Measurements from ENCODE around the gene DEDD2. TPM values are rescaled to one million over a fixed set of nuclear protein-coding genes. Genes with fewer than 3 reads are reported as not detected.

DEDD2 gene
- total RNA-seq, 1 donor from 2014 or later, result 30.2 TPM

DNA sequence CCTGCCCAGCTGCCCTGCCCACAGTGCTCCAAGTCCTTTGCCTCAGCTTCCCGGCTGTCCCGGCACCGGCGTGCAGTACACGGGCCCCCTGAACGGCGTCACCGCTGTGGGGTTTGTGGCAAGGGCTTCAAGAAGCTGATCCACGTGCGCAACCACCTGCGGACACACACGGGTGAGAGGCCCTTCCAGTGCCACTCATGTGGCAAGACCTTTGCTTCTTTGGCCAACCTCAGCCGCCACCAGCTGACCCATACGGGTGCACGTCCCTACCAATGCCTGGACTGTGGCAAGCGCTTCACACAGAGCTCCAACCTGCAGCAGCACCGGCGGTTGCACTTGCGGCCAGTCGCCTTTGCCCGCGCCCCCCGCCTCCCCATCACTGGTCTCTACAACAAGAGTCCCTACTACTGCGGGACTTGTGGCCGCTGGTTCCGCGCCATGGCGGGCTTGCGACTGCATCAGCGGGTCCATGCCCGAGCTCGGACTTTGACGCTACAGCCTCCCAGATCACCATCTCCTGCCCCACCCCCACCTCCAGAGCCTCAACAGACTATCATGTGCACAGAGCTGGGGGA lies 8.3 kb upstream of the DEDD2 start:
- H3K4me3 ChIP-seq, result no peak overlapping the region
- no peak for DNase-seq (ENCODE audit: low spot score in 2 of 2)
- intact Hi-C loops (cut with DNase I), result no loop called here
- H3K27me3 ChIP-seq, result no peaks in the 10 kb centered on the region
- TF ChIP-seq, protein P1, sequence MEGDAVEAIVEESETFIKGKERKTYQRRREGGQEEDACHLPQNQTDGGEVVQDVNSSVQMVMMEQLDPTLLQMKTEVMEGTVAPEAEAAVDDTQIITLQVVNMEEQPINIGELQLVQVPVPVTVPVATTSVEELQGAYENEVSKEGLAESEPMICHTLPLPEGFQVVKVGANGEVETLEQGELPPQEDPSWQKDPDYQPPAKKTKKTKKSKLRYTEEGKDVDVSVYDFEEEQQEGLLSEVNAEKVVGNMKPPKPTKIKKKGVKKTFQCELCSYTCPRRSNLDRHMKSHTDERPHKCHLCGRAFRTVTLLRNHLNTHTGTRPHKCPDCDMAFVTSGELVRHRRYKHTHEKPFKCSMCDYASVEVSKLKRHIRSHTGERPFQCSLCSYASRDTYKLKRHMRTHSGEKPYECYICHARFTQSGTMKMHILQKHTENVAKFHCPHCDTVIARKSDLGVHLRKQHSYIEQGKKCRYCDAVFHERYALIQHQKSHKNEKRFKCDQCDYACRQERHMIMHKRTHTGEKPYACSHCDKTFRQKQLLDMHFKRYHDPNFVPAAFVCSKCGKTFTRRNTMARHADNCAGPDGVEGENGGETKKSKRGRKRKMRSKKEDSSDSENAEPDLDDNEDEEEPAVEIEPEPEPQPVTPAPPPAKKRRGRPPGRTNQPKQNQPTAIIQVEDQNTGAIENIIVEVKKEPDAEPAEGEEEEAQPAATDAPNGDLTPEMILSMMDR (IDR thresholded peaks at IDR 0.05), result no peak
- no peak overlapping the region for H3K27ac ChIP-seq
- H3K36me3 ChIP-seq, result peaks cover 52 to 61% of the 10 kb centered on the region in 2 donors
- peaks cover 0 to 5% of the 10 kb centered on the region in 2 donors for H3K4me1 ChIP-seq
- H3K9me3 ChIP-seq, result no peaks in the 10 kb centered on the region

DNA sequence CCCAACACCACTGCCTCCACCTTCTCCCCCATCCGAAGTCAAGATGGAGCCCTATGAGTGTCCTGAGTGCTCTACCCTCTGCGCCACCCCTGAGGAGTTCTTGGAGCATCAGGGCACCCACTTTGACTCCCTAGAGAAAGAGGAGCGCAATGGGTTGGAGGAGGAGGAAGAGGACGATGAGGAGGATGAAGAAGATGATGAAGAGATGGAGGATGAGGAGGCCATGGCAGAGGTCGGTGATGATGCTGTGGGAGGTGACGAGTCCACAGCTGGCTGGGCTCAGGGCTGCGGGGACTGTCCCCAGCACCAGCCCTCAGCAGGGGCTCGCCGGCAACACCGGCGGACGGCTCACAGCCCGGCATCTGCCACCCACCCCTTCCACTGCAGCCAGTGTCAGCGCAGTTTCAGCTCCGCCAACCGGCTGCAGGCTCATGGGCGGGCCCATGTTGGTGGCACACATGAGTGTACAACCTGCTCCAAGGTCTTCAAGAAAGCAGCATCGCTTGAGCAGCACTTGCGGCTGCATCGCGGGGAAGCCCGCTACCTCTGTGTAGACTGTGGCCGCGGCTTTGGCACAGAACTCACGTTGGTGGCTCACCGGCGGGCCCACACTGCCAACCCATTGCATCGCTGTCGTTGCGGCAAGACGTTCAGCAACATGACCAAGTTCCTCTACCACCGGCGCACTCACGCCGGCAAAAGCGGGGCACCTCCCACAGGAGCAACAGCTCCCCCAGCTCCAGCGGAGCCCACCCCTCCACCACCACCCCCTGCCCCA lies 7.7 kb upstream of the DEDD2 start:
- TF ChIP-seq, protein P1 (IDR thresholded peaks at IDR 0.05), result no peak
- H3K4me1 ChIP-seq, result peaks cover 0 to 9% of the 10 kb centered on the region in 2 donors
- peaks cover 47 to 56% of the 10 kb centered on the region in 2 donors for H3K36me3 ChIP-seq
- no peaks in the 10 kb centered on the region for H3K9me3 ChIP-seq
- no peaks in the 10 kb centered on the region for H3K27me3 ChIP-seq
- H3K27ac ChIP-seq, result no peak overlapping the region
- no peak overlapping the region for H3K4me3 ChIP-seq
- no peak for DNase-seq (ENCODE audit: low spot score in 2 of 2)
- intact Hi-C loops (cut with DNase I), result loop anchor here (5.0 kb wide), 1 partner anchor 148 kb away; the partner anchor contains the start of gene ZNF574

GRCh38 chr19:42220751-42221097 lies 3.2 kb upstream of the DEDD2 start:
- no peaks in the 10 kb centered on the region for H3K27me3 ChIP-seq
- no peaks in the 10 kb centered on the region for H3K9me3 ChIP-seq
- H3K36me3 ChIP-seq, result peaks cover 17% of the 10 kb centered on the region in 2 donors
- intact Hi-C loops (cut with DNase I), result loop anchor here (1.0 to 5.0 kb wide), 2 partner anchors 22 to 143 kb away; partner anchors contain the start of genes GSK3A and ZNF574
- H3K4me1 ChIP-seq, result peaks cover 0 to 34% of the 10 kb centered on the region in 2 donors
- TF ChIP-seq, protein P1 (IDR thresholded peaks at IDR 0.05), result no peak
- H3K27ac ChIP-seq, result peak overlapping the region; percentile 84 to 90
- H3K4me3 ChIP-seq, result peak overlapping the region; percentile 61 to 93
- no peak for DNase-seq (ENCODE audit: low spot score in 2 of 2)

DNA sequence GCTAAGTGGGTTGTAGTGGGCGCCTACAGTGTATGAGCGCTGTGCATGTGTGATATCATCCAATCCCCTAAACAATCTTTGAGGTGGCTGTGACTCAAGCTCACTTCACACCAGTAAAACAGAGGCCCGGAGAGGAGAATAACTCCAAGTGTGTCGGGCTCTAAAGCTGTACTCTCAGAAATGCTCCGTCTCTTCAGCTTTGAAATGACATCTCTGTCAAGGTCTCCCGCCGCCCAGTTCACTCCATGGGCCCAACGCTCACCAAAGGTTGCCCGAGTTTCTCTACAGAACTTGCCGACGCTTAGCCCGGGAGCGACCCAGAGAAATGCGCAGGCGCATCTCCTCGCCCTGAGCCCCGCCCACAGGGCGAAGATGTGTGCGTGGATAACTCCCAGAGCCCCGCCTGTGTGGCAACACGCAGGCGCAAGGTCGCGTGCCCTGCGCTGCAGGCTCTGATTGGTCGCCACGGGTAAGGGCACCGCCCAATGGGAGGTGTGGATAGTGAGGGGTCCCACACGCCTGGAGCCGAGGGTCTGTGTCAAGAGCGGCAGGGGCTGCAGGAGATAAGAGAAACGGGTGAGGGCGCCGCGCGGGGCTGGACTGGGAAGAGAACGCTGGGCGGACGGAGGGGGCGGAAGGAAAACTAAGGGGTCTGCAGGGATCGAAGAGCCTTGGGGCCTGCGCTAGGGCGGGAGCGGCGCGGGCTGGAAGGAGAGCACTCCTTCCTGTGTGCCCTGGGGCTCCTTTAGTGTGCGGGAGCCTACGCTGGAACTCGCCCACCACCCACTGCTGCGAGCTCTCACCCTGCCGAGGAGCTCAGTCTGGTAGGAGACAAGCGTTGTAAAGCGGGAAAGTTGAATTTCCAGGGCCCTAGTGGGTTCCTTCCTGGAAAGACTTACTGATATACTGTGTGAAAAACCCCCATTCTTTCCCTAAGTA lies 2.6 kb upstream of the DEDD2 start, which contains the start of gene ZNF526:
Gene ZNF526, plus strand, starts transcription at position 501 of the 939 bp plus-strand sequence. CDS start 4,092 bp downstream, outside the sequence.
- peak within 1 kb of the TSS; percentile 84 to 90 for H3K27ac ChIP-seq
- peaks cover 0 to 34% of the 10 kb centered on the region in 2 donors for H3K4me1 ChIP-seq
- DNase-seq (ENCODE audit: low spot score in 2 of 2), result peak; percentile 94 to 98
- no peaks in the 10 kb centered on the region for H3K27me3 ChIP-seq
- peak within 1 kb of the TSS; percentile 61 to 93 for H3K4me3 ChIP-seq
- TF ChIP-seq, protein P1 (IDR thresholded peaks at IDR 0.05), result no peak
- intact Hi-C loops (cut with DNase I), result loop anchor here (1.0 to 5.0 kb wide), 4 partner anchors 22 to 338 kb away; partner anchors contain the start of genes ARHGEF1, GSK3A and ZNF574
- peaks cover 11% of the 10 kb centered on the region in 2 donors for H3K36me3 ChIP-seq
- H3K9me3 ChIP-seq, result no peaks in the 10 kb centered on the region

All from ascending aorta (tissue), 2 donors.